Measurements from ENCODE around the gene PIAS3.

DNA sequence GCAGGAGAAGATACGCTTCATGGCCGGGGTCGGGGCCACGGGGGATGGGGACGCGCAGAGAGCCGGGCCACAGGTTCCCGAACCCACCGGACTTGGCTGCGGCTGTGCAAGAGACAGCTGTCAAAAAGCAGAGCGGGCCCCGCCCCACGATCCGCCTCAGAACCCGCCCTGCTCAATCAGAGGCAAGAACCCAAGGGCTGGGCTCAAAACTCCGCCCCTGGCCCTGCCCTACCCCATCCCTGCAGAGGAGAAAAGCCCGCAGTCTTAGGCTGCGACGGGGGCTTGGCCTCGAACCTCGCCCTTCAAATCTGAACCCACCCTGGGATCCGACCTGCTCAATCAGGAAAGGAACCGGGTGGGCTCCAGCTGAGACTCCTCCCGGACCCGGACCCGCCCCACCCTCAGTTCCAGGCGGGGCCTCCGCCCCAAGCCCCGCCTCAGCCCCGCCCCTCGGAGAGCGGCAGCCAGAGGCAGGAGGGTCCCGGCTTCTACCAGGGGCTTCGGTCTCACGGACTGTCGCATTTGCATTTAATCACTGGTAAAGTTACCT is 26.9 kb upstream of the PIAS3 start, which contains the start of gene ANKRD35:
- TF ChIP-seq POLR2AphosphoS5 (IDR thresholded peaks at IDR 0.05; ENCODE audit: low read depth) (no peak), GABPA (IDR thresholded peaks at IDR 0.05; ENCODE audit: low read depth) (no peak)
- TF ChIP-seq, protein P1, sequence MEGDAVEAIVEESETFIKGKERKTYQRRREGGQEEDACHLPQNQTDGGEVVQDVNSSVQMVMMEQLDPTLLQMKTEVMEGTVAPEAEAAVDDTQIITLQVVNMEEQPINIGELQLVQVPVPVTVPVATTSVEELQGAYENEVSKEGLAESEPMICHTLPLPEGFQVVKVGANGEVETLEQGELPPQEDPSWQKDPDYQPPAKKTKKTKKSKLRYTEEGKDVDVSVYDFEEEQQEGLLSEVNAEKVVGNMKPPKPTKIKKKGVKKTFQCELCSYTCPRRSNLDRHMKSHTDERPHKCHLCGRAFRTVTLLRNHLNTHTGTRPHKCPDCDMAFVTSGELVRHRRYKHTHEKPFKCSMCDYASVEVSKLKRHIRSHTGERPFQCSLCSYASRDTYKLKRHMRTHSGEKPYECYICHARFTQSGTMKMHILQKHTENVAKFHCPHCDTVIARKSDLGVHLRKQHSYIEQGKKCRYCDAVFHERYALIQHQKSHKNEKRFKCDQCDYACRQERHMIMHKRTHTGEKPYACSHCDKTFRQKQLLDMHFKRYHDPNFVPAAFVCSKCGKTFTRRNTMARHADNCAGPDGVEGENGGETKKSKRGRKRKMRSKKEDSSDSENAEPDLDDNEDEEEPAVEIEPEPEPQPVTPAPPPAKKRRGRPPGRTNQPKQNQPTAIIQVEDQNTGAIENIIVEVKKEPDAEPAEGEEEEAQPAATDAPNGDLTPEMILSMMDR (IDR thresholded peaks at IDR 0.05; ENCODE audit: insufficient read depth, low read length), result no peak
- TF ChIP-seq, protein P2, sequence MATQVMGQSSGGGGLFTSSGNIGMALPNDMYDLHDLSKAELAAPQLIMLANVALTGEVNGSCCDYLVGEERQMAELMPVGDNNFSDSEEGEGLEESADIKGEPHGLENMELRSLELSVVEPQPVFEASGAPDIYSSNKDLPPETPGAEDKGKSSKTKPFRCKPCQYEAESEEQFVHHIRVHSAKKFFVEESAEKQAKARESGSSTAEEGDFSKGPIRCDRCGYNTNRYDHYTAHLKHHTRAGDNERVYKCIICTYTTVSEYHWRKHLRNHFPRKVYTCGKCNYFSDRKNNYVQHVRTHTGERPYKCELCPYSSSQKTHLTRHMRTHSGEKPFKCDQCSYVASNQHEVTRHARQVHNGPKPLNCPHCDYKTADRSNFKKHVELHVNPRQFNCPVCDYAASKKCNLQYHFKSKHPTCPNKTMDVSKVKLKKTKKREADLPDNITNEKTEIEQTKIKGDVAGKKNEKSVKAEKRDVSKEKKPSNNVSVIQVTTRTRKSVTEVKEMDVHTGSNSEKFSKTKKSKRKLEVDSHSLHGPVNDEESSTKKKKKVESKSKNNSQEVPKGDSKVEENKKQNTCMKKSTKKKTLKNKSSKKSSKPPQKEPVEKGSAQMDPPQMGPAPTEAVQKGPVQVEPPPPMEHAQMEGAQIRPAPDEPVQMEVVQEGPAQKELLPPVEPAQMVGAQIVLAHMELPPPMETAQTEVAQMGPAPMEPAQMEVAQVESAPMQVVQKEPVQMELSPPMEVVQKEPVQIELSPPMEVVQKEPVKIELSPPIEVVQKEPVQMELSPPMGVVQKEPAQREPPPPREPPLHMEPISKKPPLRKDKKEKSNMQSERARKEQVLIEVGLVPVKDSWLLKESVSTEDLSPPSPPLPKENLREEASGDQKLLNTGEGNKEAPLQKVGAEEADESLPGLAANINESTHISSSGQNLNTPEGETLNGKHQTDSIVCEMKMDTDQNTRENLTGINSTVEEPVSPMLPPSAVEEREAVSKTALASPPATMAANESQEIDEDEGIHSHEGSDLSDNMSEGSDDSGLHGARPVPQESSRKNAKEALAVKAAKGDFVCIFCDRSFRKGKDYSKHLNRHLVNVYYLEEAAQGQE (IDR thresholded peaks at IDR 0.05; ENCODE audit: insufficient replicate concordance, low read depth), result no peak

Data from HL-60 (cell line).